HepG2 (cell line): ENCODE results near the gene NARS2. TPM values are rescaled to one million over a fixed set of nuclear protein-coding genes. Genes with fewer than 3 reads are reported as not detected.

ENCODE experiments used
- CEBPG ChIP-seq: IDR thresholded peaks from 2 replicates; pipeline ENCODE4 v1.6.1; 2016
- CHD4 ChIP-seq: fragments of 200-600 bp; sonication (generic); IDR thresholded peaks from 2 replicates; pipeline ENCODE4 v1.7.0; 2017; ENCODE audit warnings: mild to moderate bottlenecking, low read length, borderline replicate concordance
- DR1 ChIP-seq: sonication (generic); formaldehyde crosslinking; IDR thresholded peaks from 2 replicates; pipeline ENCODE4 v1.8.0; 2021; ENCODE audit warnings: mild to moderate bottlenecking, missing genetic modification reagents, inconsistent platforms
- FOSL2 ChIP-seq: sonication (generic); formaldehyde crosslinking; IDR thresholded peaks from 2 replicates; pipeline ENCODE4 v1.4.0; 2020; ENCODE audit warnings: missing genetic modification reagents
- HCFC1 ChIP-seq: fragments of 150-350 bp; IDR thresholded peaks from 2 replicates; pipeline ENCODE4 v1.6.1; 2014; ENCODE audit warnings: low read depth, low read length
- HOXA5 ChIP-seq: sonication (generic); formaldehyde crosslinking; IDR thresholded peaks from 2 replicates; pipeline ENCODE4 v1.4.0; 2020; ENCODE audit warnings: missing genetic modification reagents
- KLF12 ChIP-seq: sonication (generic); formaldehyde crosslinking; IDR thresholded peaks from 2 replicates; pipeline ENCODE4 v1.4.0; 2020; ENCODE audit warnings: missing genetic modification reagents, borderline replicate concordance
- PAX8 ChIP-seq: sonication (generic); formaldehyde crosslinking; IDR thresholded peaks from 2 replicates; pipeline ENCODE4 v1.8.0; 2022; ENCODE audit warnings: mild to moderate bottlenecking, missing genetic modification reagents, borderline replicate concordance
- RXRA ChIP-seq: sonication (generic); formaldehyde crosslinking; IDR thresholded peaks from 2 replicates; pipeline ENCODE4 v1.5.1; 2020; ENCODE audit warnings: missing genetic modification reagents
- ZFP41 ChIP-seq: sonication (generic); formaldehyde crosslinking; IDR thresholded peaks from 2 replicates; pipeline ENCODE4 v1.4.0; 2020; ENCODE audit warnings: mild to moderate bottlenecking, missing genetic modification reagents, borderline replicate concordance
- ZNF501 ChIP-seq: sonication (generic); formaldehyde crosslinking; IDR thresholded peaks from 2 replicates; pipeline ENCODE4 v1.5.1; 2020; ENCODE audit warnings: mild to moderate bottlenecking, moderate library complexity, missing genetic modification reagents
- ZNF678 ChIP-seq: sonication (generic); formaldehyde crosslinking; IDR thresholded peaks from 2 replicates; pipeline ENCODE4 v1.4.0; 2020; ENCODE audit warnings: mild to moderate bottlenecking, missing genetic modification reagents
- ZNF749 ChIP-seq: sonication (generic); formaldehyde crosslinking; IDR thresholded peaks from 2 replicates; pipeline ENCODE4 v1.8.0; 2022; ENCODE audit warnings: mild to moderate bottlenecking, missing genetic modification reagents, moderate library complexity, borderline replicate concordance
- polyA plus RNA-seq, 8 experiments: library from polyadenylated mRNA; depleted of rRNA in 3 of 8; stranded (reverse) in 7 of 8; unstranded in 1 of 8; fragments of >200 nt; fragmentation: Illumina TruSeq in 4 of 8; extraction: Trizol in 4 of 8; gene quantifications; 2 replicates each; pipeline versions ENCODE4 v1.2.1 to v1.2.3, GENCODE V29; 2011 to 2016; ENCODE audit warnings: low read depth in 4 of 8, missing spikeins in 1 of 8, mixed read lengths in 1 of 8; ENCODE audit not compliant: insufficient read depth in 1 of 8
- total RNA-seq, 5 experiments: library from RNA; depleted of rRNA; stranded (reverse); fragments of >200 nt; fragmentation: Illumina TruSeq; extraction: Trizol; gene quantifications; 2 replicates each; pipeline ENCODE4 v1.2.3, GENCODE V29; 2016; ENCODE audit warnings: low read depth in 1 of 5
- TF ChIP-seq, protein P1 (sequence below): sonication (generic); formaldehyde crosslinking; IDR thresholded peaks from 2 replicates; pipeline ENCODE4 v1.4.0; 2020; ENCODE audit warnings: mild to moderate bottlenecking, missing genetic modification reagents
- TF ChIP-seq, protein P2 (sequence below): sonication (generic); formaldehyde crosslinking; IDR thresholded peaks from 2 replicates; pipeline ENCODE4 v1.8.1; 2023; ENCODE audit warnings: mild to moderate bottlenecking, missing genetic modification reagents
- TF ChIP-seq, protein P3 (sequence below): sonication (generic); formaldehyde crosslinking; conservative IDR thresholded peaks from 2 replicates; pipeline ENCODE4 v1.4.0; 2020; ENCODE audit warnings: missing genetic modification reagents
- TF ChIP-seq, protein P4 (sequence below): sonication (generic); formaldehyde crosslinking; IDR thresholded peaks from 2 replicates; pipeline ENCODE4 v1.4.0; 2020; ENCODE audit warnings: mild to moderate bottlenecking, missing genetic modification reagents, borderline replicate concordance
- TF ChIP-seq, protein P5 (sequence below): sonication (generic); formaldehyde crosslinking; IDR thresholded peaks from 2 replicates; pipeline ENCODE4 v1.4.0; 2020; ENCODE audit warnings: missing genetic modification reagents, mild to moderate bottlenecking, borderline replicate concordance

NARS2 gene
- total and polyA plus RNA-seq, 2 of the 13 experiments (the other 11 are each of a cell fraction or from before 2014, with no cell fraction given), result 45.9 to 65.0 TPM

DNA sequence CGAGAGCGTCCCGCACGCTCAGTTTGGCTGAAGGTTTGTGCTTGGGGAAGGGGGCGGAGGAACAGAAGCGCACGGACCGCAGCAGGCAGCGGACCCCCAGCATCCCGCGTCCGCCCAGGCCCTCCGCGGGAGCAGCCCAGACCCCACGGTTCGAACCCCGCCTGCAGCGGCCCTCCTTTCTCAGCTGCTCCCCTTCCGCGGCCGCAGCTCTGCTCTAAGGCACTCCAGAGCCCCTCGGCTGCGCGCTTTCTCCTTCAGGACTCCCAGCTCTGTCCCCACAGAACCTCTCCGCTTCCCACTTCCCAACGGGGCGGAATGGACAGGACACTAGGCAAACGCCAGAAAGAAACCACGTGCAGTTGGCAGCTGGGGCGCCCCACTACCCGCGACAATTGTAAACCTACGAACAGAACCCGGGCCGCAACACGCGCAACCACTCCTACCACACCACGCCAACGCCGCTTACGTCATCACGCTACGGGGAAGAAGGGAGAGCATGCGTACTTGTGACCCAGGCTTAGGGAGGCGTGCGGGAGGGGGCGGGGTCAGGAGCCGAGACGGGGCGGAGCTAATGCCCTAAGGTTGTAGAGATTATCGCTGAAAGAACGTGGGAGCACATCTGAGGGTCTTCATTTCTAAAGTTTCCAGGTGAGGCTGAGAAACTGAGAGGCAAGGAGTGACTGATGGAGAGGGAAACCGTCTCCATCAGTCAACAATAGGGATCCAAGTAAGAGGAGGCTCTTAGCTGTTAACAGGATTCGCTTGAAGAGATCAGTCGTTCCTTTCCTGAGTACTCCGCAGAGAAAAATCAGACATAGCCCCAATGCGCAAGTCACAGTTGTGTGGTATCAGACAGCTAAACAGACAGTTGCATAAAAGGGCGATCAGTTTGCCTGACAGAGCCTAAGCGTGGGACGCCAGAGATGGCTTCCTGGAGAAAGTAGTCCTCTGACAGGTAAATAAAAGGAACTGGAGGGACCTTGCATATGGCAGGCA lies at the start of gene NARS2 (continued):
- TF ChIP-seq, protein P1, sequence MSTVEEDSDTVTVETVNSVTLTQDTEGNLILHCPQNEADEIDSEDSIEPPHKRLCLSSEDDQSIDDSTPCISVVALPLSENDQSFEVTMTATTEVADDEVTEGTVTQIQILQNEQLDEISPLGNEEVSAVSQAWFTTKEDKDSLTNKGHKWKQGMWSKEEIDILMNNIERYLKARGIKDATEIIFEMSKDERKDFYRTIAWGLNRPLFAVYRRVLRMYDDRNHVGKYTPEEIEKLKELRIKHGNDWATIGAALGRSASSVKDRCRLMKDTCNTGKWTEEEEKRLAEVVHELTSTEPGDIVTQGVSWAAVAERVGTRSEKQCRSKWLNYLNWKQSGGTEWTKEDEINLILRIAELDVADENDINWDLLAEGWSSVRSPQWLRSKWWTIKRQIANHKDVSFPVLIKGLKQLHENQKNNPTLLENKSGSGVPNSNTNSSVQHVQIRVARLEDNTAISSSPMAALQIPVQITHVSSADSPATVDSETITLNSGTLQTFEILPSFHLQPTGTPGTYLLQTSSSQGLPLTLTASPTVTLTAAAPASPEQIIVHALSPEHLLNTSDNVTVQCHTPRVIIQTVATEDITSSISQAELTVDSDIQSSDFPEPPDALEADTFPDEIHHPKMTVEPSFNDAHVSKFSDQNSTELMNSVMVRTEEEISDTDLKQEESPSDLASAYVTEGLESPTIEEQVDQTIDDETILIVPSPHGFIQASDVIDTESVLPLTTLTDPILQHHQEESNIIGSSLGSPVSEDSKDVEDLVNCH (CRISPR knock-in tag), result 0 out of 2 replicates have a peak, but pooled peaks have one; percentile 36
- TF ChIP-seq RXRA (CRISPR knock-in tag) (peak; percentile 28; the same call in 1 of the 2 replicates), DR1 (CRISPR knock-in tag) (peak; percentile 60; the same call in 1 of the 2 replicates), CHD4 (no peak), ZNF749 (CRISPR knock-in tag) (0 out of 2 replicates have a peak, but pooled peaks have one; percentile 61), ZFP41 (CRISPR knock-in tag) (peak; percentile 79; the same call in 1 of the 2 replicates), ZNF678 (peak; percentile 37; the same call in 1 of the 2 replicates), KLF12 (CRISPR knock-in tag) (no peak; the same call in 1 of the 2 replicates), CEBPG (CRISPR knock-in tag) (peak; percentile 57), FOSL2 (0 out of 2 replicates have a peak, but pooled peaks have one; percentile 38), HCFC1 (peak; percentile 29; the same call in 1 of the 2 replicates), ZNF501 (CRISPR knock-in tag) (peak; percentile 98), HOXA5 (CRISPR knock-in tag) (no peak; the same call in 1 of the 2 replicates), PAX8 (CRISPR knock-in tag) (no peak; the same call in 1 of the 2 replicates)
- TF ChIP-seq, protein P2, sequence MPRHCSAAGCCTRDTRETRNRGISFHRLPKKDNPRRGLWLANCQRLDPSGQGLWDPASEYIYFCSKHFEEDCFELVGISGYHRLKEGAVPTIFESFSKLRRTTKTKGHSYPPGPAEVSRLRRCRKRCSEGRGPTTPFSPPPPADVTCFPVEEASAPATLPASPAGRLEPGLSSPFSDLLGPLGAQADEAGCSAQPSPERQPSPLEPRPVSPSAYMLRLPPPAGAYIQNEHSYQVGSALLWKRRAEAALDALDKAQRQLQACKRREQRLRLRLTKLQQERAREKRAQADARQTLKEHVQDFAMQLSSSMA (CRISPR knock-in tag), result 0 out of 2 replicates have a peak, but pooled peaks have one; percentile 34
- TF ChIP-seq, protein P3, sequence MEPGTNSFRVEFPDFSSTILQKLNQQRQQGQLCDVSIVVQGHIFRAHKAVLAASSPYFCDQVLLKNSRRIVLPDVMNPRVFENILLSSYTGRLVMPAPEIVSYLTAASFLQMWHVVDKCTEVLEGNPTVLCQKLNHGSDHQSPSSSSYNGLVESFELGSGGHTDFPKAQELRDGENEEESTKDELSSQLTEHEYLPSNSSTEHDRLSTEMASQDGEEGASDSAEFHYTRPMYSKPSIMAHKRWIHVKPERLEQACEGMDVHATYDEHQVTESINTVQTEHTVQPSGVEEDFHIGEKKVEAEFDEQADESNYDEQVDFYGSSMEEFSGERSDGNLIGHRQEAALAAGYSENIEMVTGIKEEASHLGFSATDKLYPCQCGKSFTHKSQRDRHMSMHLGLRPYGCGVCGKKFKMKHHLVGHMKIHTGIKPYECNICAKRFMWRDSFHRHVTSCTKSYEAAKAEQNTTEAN, result peak; percentile 26; the same call in 1 of the 2 replicates
- TF ChIP-seq, protein P4, sequence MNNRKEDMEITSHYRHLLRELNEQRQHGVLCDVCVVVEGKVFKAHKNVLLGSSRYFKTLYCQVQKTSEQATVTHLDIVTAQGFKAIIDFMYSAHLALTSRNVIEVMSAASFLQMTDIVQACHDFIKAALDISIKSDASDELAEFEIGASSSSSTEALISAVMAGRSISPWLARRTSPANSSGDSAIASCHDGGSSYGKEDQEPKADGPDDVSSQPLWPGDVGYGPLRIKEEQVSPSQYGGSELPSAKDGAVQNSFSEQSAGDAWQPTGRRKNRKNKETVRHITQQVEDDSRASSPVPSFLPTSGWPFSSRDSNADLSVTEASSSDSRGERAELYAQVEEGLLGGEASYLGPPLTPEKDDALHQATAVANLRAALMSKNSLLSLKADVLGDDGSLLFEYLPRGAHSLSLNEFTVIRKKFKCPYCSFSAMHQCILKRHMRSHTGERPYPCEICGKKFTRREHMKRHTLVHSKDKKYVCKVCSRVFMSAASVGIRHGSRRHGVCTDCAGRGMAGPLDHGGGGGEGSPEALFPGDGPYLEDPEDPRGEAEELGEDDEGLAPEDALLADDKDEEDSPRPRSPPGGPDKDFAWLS, result no peak
- TF ChIP-seq, protein P5, sequence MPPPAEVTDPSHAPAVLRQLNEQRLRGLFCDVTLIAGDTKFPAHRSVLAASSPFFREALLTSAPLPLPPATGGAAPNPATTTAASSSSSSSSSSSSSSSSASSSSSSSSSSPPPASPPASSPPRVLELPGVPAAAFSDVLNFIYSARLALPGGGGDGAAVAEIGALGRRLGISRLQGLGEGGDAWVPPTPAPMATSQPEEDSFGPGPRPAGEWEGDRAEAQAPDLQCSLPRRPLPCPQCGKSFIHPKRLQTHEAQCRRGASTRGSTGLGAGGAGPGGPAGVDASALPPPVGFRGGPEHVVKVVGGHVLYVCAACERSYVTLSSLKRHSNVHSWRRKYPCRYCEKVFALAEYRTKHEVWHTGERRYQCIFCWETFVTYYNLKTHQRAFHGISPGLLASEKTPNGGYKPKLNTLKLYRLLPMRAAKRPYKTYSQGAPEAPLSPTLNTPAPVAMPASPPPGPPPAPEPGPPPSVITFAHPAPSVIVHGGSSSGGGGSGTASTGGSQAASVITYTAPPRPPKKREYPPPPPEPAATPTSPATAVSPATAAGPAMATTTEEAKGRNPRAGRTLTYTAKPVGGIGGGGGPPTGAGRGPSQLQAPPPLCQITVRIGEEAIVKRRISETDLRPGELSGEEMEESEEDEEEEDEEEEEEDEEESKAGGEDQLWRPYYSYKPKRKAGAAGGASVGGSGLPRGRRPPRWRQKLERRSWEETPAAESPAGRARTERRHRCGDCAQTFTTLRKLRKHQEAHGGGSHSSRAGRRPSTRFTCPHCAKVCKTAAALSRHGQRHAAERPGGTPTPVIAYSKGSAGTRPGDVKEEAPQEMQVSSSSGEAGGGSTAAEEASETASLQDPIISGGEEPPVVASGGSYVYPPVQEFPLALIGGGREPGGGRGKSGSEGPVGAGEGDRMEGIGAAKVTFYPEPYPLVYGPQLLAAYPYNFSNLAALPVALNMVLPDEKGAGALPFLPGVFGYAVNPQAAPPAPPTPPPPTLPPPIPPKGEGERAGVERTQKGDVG (CRISPR knock-in tag), result peak; percentile 72; the same call in 1 of the 2 replicates
